HepG2 (cell line): Measurements from ENCODE around the gene MT1A. TPM values are rescaled to one million over a fixed set of nuclear protein-coding genes. Genes with fewer than 3 reads are reported as not detected.

ENCODE experiments used
- ETV5 ChIP-seq: IDR thresholded peaks from 2 replicates; pipeline ENCODE4 v1.6.1; 2018; ENCODE audit warnings: missing biosample characterization, missing genetic modification reagents, inconsistent platforms, borderline replicate concordance
- HMGXB4 ChIP-seq, 2 experiments: sonication (generic) in 1 of 2; formaldehyde crosslinking in 1 of 2; IDR thresholded peaks; 2 replicates each; pipeline versions ENCODE4 v1.4.0 to v1.6.1; 2018 to 2020; ENCODE audit warnings: missing genetic modification reagents in 2 of 2, borderline replicate concordance in 1 of 2, low read depth in 1 of 2, mild to moderate bottlenecking in 1 of 2, missing biosample characterization in 1 of 2
- MTA1 ChIP-seq: sonication (generic); formaldehyde crosslinking; IDR thresholded peaks from 2 replicates; pipeline ENCODE4 v1.4.0; 2020; ENCODE audit warnings: missing genetic modification reagents, mild to moderate bottlenecking, borderline replicate concordance
- NR3C1 ChIP-seq: sonication (generic); formaldehyde crosslinking; IDR thresholded peaks from 2 replicates; pipeline ENCODE4 v1.4.0; 2020; ENCODE audit warnings: missing genetic modification reagents
- POLR2A ChIP-seq, 2 experiments: IDR thresholded peaks; 2 replicates each; pipeline ENCODE4 v1.6.1; 2011; ENCODE audit warnings: low read depth in 2 of 2, low read length in 2 of 2, mild to moderate bottlenecking in 1 of 2, moderate library complexity in 1 of 2; ENCODE audit not compliant: insufficient read depth in 1 of 2
- RCOR2 ChIP-seq: IDR thresholded peaks from 2 replicates; pipeline ENCODE4 v1.6.1; 2016; ENCODE audit warnings: missing biosample characterization, missing genetic modification reagents
- RFXANK ChIP-seq: IDR thresholded peaks from 2 replicates; pipeline ENCODE4 v1.6.1; 2016
- RNF219 ChIP-seq: sonication (generic); formaldehyde crosslinking; IDR thresholded peaks from 2 replicates; pipeline ENCODE4 v1.5.0; 2020; ENCODE audit warnings: mild to moderate bottlenecking, missing genetic modification reagents
- SETDB1 ChIP-seq: sonication (generic); formaldehyde crosslinking; IDR thresholded peaks from 2 replicates; pipeline ENCODE4 v1.5.1; 2020; ENCODE audit warnings: missing genetic modification reagents, mild to moderate bottlenecking, borderline replicate concordance
- SUZ12 ChIP-seq: fragments of 150-350 bp; IDR thresholded peaks from 2 replicates; pipeline ENCODE4 v1.6.1; 2014; ENCODE audit warnings: low read depth, low read length
- TBP ChIP-seq: sonication (generic); formaldehyde crosslinking; IDR thresholded peaks from 2 replicates; pipeline ENCODE4 v1.5.0; 2020; ENCODE audit warnings: missing genetic modification reagents
- TMF1 ChIP-seq: sonication (generic); formaldehyde crosslinking; IDR thresholded peaks from 2 replicates; pipeline ENCODE4 v1.8.1; 2022; ENCODE audit warnings: low read depth, missing genetic modification reagents
- ZBTB3 ChIP-seq: sonication (generic); formaldehyde crosslinking; IDR thresholded peaks from 2 replicates; pipeline ENCODE4 v1.4.0; 2020; ENCODE audit warnings: low read depth, mild to moderate bottlenecking, moderate library complexity, missing genetic modification reagents, borderline replicate concordance
- ZBTB4 ChIP-seq: sonication (generic); formaldehyde crosslinking; IDR thresholded peaks from 2 replicates; pipeline ENCODE4 v1.4.0; 2020; ENCODE audit warnings: missing genetic modification reagents, mild to moderate bottlenecking, borderline replicate concordance
- ZFP91 ChIP-seq: sonication (generic); formaldehyde crosslinking; IDR thresholded peaks from 2 replicates; pipeline ENCODE4 v1.9.0; 2022; ENCODE audit warnings: missing genetic modification reagents, mild to moderate bottlenecking, borderline replicate concordance
- ZNF10 ChIP-seq: sonication (generic); formaldehyde crosslinking; IDR thresholded peaks from 2 replicates; pipeline ENCODE4 v1.4.0; 2020; ENCODE audit warnings: mild to moderate bottlenecking, low read depth, missing genetic modification reagents, borderline replicate concordance
- ZNF547 ChIP-seq: sonication (generic); formaldehyde crosslinking; IDR thresholded peaks from 2 replicates; pipeline ENCODE4 v1.5.1; 2020; ENCODE audit warnings: mild to moderate bottlenecking, missing genetic modification reagents
- ZNF761 ChIP-seq: sonication (generic); formaldehyde crosslinking; conservative IDR thresholded peaks from 2 replicates; pipeline ENCODE4 v1.4.0; 2020; ENCODE audit warnings: mild to moderate bottlenecking, missing genetic modification reagents
- ZNF768 ChIP-seq: sonication (generic); formaldehyde crosslinking; IDR thresholded peaks from 2 replicates; pipeline ENCODE4 v1.4.0; 2020; ENCODE audit warnings: missing genetic modification reagents
- ZNF792 ChIP-seq: IDR thresholded peaks from 2 replicates; pipeline ENCODE4 v1.6.1; 2016
- ZNF878 ChIP-seq: sonication (generic); formaldehyde crosslinking; IDR thresholded peaks from 2 replicates; pipeline ENCODE4 v1.8.1; 2023; ENCODE audit warnings: mild to moderate bottlenecking, missing genetic modification reagents, moderate library complexity
- ZNF879 ChIP-seq: sonication (generic); formaldehyde crosslinking; IDR thresholded peaks from 2 replicates; pipeline ENCODE4 v1.8.1; 2023; ENCODE audit warnings: missing genetic modification reagents
- ZZZ3 ChIP-seq: sonication (generic); formaldehyde crosslinking; IDR thresholded peaks from 2 replicates; pipeline ENCODE4 v1.4.0; 2020; ENCODE audit warnings: missing genetic modification reagents, mild to moderate bottlenecking, borderline replicate concordance
- polyA plus RNA-seq, 8 experiments: library from polyadenylated mRNA; depleted of rRNA in 3 of 8; stranded (reverse) in 7 of 8; unstranded in 1 of 8; fragments of >200 nt; fragmentation: Illumina TruSeq in 4 of 8; extraction: Trizol in 4 of 8; gene quantifications; 2 replicates each; pipeline versions ENCODE4 v1.2.1 to v1.2.3, GENCODE V29; 2011 to 2016; ENCODE audit warnings: low read depth in 4 of 8, missing spikeins in 1 of 8, mixed read lengths in 1 of 8; ENCODE audit not compliant: insufficient read depth in 1 of 8
- total RNA-seq, 5 experiments: library from RNA; depleted of rRNA; stranded (reverse); fragments of >200 nt; fragmentation: Illumina TruSeq; extraction: Trizol; gene quantifications; 2 replicates each; pipeline ENCODE4 v1.2.3, GENCODE V29; 2016; ENCODE audit warnings: low read depth in 1 of 5

The MT1A gene
- total and polyA plus RNA-seq, 2 of the 13 experiments (the other 11 are each of a cell fraction or from before 2014, with no cell fraction given), result 8.3 to 10.4 TPM

GRCh38 chr16:56610017-56610608, 28.4 kb upstream of the MT1A start (continued):
- TF ChIP-seq ZBTB4 (no peak), ZFP91 (CRISPR knock-in tag) (no peak), TBP (CRISPR knock-in tag) (no peak), ZNF768 (CRISPR knock-in tag) (no peak), RCOR2 (no peak), ZNF10 (CRISPR knock-in tag) (no peak), HMGXB4 (CRISPR knock-in tag; IDR thresholded peaks at IDR 0.05; ENCODE audit: borderline replicate concordance in 1 of 2, low read depth in 1 of 2) (peak in 1 of 2 experiments; percentile 30; a peak in 1 of 4 replicates), RNF219 (no peak), ZNF547 (no peak), ZNF792 (CRISPR knock-in tag) (no peak), ZNF878 (CRISPR knock-in tag) (no peak), MTA1 (CRISPR knock-in tag) (no peak), ETV5 (CRISPR knock-in tag) (no peak), ZNF879 (no peak), RFXANK (CRISPR knock-in tag) (no peak), SETDB1 (CRISPR knock-in tag) (no peak), SUZ12 (no peak), POLR2A (IDR thresholded peaks at IDR 0.05; ENCODE audit: insufficient read depth in 1 of 2, low read depth in 2 of 2, low read length in 2 of 2) (peak in 1 of 2 experiments; percentile 43; a peak in 1 of 4 replicates), ZNF761 (CRISPR knock-in tag) (0 out of 2 replicates have a peak, but pooled peaks have one; percentile 57), TMF1 (no peak), NR3C1 (CRISPR knock-in tag) (no peak), ZZZ3 (CRISPR knock-in tag) (no peak), ZBTB3 (CRISPR knock-in tag) (no peak)
